Activated T-cell treated with anti-CD3 and anti-CD28 coated beads, Interleukin-2, amount 50 U/mL, for 72 hours (primary cell): ENCODE data around the gene THSD4. TPM values are rescaled to one million over a fixed set of nuclear protein-coding genes. Genes with fewer than 3 reads are reported as not detected.

Source experiments
- ATAC-seq, 2 donors: fragments of 150-1000 bp; cut with Tn5 transposase; replicated peaks in 1 of 2; 2 replicates each; pipeline ENCODE4 v1.10.0; 2021; ENCODE audit warnings: moderate library complexity in 2 of 2, mild to moderate bottlenecking in 1 of 2
- DNase-seq, 2 donors: peaks; one replicate each; pipeline ENCODE4 v3.0.0; 2021 to 2022; ENCODE audit warnings: mixed read lengths in 1 of 2
- H3K27ac Mint-ChIP-seq: one replicate; pipeline ENCODE4 v1.8.0; 2022; ENCODE audit warnings: mild to moderate bottlenecking, moderate library complexity, mixed read lengths
- H3K27me3 Mint-ChIP-seq: one replicate; pipeline ENCODE4 v1.8.0; 2022; ENCODE audit warnings: low read depth, mixed read lengths
- H3K36me3 Mint-ChIP-seq, 2 donors: one replicate each; pipeline ENCODE4 v1.8.0; 2022; ENCODE audit warnings: mixed read lengths in 2 of 2, mild to moderate bottlenecking in 1 of 2; ENCODE audit not compliant: insufficient read depth in 2 of 2
- H3K4me1 Mint-ChIP-seq: one replicate; pipeline ENCODE4 v1.8.0; 2022; ENCODE audit warnings: low read depth, mixed read lengths
- H3K4me3 Mint-ChIP-seq, 2 donors: one replicate each; pipeline ENCODE4 v1.8.0; 2022; ENCODE audit warnings: mild to moderate bottlenecking in 2 of 2, mixed read lengths in 2 of 2, moderate library complexity in 2 of 2
- H3K9me3 Mint-ChIP-seq, 2 donors: one replicate each; pipeline ENCODE4 v1.8.0; 2022; ENCODE audit warnings: mixed read lengths in 2 of 2
- total RNA-seq, 2 donors: library from RNA; stranded (reverse); gene quantifications; one replicate each; pipeline ENCODE4 v1.2.3, GENCODE V29; 2022

Gene THSD4
- total RNA-seq, 2 donors from 2014 or later = not detected

GRCh38 chr15:71809346-71809745 lies 694.1 kb downstream of the THSD4 start:
- Mint-ChIP-seq H3K27ac (no peak overlapping the region), H3K9me3 (no peaks in the 10 kb centered on the region), H3K4me3 (no peak overlapping the region), H3K4me1 (no peaks in the 10 kb centered on the region), H3K27me3 (no peaks in the 10 kb centered on the region), H3K36me3 (no peaks in the 10 kb centered on the region)
- ATAC-seq = no peak
- DNase-seq = no peak

- no peaks in the 10 kb centered on the region for H3K4me1 Mint-ChIP-seq
- H3K9me3 Mint-ChIP-seq = no peaks in the 10 kb centered on the region
- DNase-seq = no peak
- H3K4me3 Mint-ChIP-seq = no peak within 1 kb of the TSS
- H3K36me3 Mint-ChIP-seq = no peaks in the 10 kb centered on the region
- no peak for ATAC-seq
- H3K27ac Mint-ChIP-seq = peak within 1 kb of the TSS; percentile 42
- no peaks in the 10 kb centered on the region for H3K27me3 Mint-ChIP-seq
Observed at GRCh38 chr15:71810256-71811035, 695.2 kb downstream of the THSD4 start, which contains the start of gene NR2E3. Gene NR2E3, plus strand, starts transcription at chr15:71810554. Its CDS starts 190 bp downstream, at chr15:71810744.

GRCh38 chr15:71811036-71811736 lies 695.9 kb downstream of the THSD4 start:
- DNase-seq (no peak), ATAC-seq (no peak)
- no peaks in the 10 kb centered on the region for H3K36me3 Mint-ChIP-seq
- peak overlapping the region; percentile 42 for H3K27ac Mint-ChIP-seq
- no peaks in the 10 kb centered on the region for H3K27me3 Mint-ChIP-seq
- H3K4me3 Mint-ChIP-seq = no peak overlapping the region
- H3K9me3 Mint-ChIP-seq = no peaks in the 10 kb centered on the region
- no peaks in the 10 kb centered on the region for H3K4me1 Mint-ChIP-seq

- ATAC-seq = no peak
- no peaks in the 10 kb centered on the region for H3K9me3 Mint-ChIP-seq
- H3K4me1 Mint-ChIP-seq = no peaks in the 10 kb centered on the region
- no peak overlapping the region for H3K27ac Mint-ChIP-seq
- DNase-seq = no peak
- H3K36me3 Mint-ChIP-seq = no peaks in the 10 kb centered on the region
- H3K27me3 Mint-ChIP-seq = no peaks in the 10 kb centered on the region
- no peak overlapping the region for H3K4me3 Mint-ChIP-seq
Observed at GRCh38 chr15:71811752-71812735, 696.8 kb downstream of the THSD4 start.

DNA sequence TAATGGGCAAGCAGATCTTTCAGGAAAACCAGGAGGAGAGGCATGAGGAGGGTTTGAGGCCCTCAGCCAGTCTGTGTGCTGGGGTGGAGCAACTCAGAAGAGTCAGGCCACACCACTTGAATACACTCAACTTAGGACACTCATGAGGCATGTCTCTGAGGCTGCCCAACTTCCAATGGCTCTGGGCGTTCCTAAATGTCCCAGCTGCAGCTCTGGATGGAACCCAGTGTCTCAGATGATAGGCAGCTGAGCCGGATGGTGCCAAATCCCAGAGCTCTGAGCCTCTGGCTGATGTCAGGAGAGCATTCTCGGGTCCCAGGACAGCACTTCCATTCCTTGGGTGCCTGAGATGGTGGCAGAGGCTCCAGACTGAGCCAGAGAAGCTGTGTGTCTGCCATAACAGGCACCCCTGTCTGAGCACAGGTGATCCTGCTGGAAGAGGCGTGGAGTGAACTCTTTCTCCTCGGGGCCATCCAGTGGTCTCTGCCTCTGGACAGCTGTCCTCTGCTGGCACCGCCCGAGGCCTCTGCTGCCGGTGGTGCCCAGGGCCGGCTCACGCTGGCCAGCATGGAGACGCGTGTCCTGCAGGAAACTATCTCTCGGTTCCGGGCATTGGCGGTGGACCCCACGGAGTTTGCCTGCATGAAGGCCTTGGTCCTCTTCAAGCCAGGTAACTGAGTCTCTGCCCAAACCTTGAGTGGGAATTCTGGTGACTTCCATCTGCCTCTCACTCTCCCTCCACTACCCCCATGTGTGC lies 697.9 kb downstream of the THSD4 start:
- Mint-ChIP-seq H3K4me1 (no peaks in the 10 kb centered on the region), H3K36me3 (peaks cover 0 to 3% of the 10 kb centered on the region in 2 donors), H3K9me3 (no peaks in the 10 kb centered on the region), H3K27ac (no peak overlapping the region), H3K27me3 (no peaks in the 10 kb centered on the region), H3K4me3 (no peak overlapping the region)
- ATAC-seq = no peak
- no peak for DNase-seq

GRCh38 chr15:71813723-71814470 lies 698.6 kb downstream of the THSD4 start:
- H3K27ac Mint-ChIP-seq = no peak overlapping the region
- H3K27me3 Mint-ChIP-seq = no peaks in the 10 kb centered on the region
- H3K9me3 Mint-ChIP-seq = peaks cover 2 to 3% of the 10 kb centered on the region in 2 donors
- ATAC-seq (peak in 1 of 2 donors; percentile 21), DNase-seq (no peak)
- H3K4me3 Mint-ChIP-seq = no peak overlapping the region
- H3K36me3 Mint-ChIP-seq = peaks cover under 1 to 5% of the 10 kb centered on the region in 2 donors
- H3K4me1 Mint-ChIP-seq = no peaks in the 10 kb centered on the region

- no peaks in the 10 kb centered on the region for H3K27me3 Mint-ChIP-seq
- H3K27ac Mint-ChIP-seq = no peak overlapping the region
- no peak overlapping the region for H3K4me3 Mint-ChIP-seq
- H3K4me1 Mint-ChIP-seq = no peaks in the 10 kb centered on the region
- no peak for DNase-seq
- ATAC-seq = no peak
- H3K36me3 Mint-ChIP-seq = peaks cover 4 to 5% of the 10 kb centered on the region in 2 donors
- H3K9me3 Mint-ChIP-seq = peaks cover 3 to 5% of the 10 kb centered on the region in 2 donors
Observed at GRCh38 chr15:71815301-71815700, 700.0 kb downstream of the THSD4 start.

DNA sequence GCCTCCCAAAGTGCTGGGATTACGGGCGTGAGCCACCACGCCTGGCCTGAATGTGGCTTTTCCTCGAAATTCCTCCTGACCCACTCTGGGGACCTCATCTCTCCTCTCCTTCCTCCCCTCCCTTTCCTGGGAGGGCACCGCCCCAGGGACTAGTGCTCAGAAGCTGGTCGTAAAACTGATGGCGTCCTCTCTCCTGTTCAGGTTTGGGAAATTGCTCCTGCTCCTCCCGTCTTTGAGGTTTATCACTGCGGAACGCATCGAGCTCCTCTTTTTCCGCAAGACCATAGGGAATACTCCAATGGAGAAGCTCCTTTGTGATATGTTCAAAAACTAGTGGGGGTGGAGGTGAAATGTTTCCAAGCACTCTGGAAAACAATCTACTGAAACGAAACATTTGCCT lies 702.1 kb downstream of the THSD4 start:
- H3K4me1 Mint-ChIP-seq = no peaks in the 10 kb centered on the region
- no peaks in the 10 kb centered on the region for H3K27me3 Mint-ChIP-seq
- H3K36me3 Mint-ChIP-seq = peaks cover 4 to 5% of the 10 kb centered on the region in 2 donors
- DNase-seq (no peak), ATAC-seq (no peak)
- no peak overlapping the region for H3K4me3 Mint-ChIP-seq
- H3K27ac Mint-ChIP-seq = no peak overlapping the region
- peaks cover 3 to 5% of the 10 kb centered on the region in 2 donors for H3K9me3 Mint-ChIP-seq

DNA sequence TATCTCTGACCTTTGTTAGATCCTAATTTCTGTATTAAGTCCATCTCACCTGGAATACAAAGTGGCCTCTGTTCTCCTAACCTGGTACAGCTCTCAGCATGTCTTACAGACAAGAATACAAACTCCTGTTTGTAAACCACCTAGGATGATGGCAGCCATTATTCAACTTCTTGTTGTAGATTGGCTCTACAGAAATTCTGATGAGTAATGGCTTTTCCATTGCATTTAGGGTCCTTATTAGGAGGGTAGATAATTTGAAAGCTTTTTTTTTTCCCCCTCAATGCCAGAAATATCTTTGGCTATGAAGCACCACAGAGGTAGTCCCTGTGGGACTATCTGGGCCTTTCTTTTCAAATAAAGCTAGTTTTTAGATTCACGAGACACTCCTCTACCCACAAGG lies 704.9 kb downstream of the THSD4 start:
- Mint-ChIP-seq H3K27me3 (no peaks in the 10 kb centered on the region), H3K4me3 (no peak overlapping the region), H3K36me3 (peaks cover 9 to 17% of the 10 kb centered on the region in 2 donors), H3K9me3 (peaks cover 6 to 8% of the 10 kb centered on the region in 2 donors), H3K27ac (no peak overlapping the region), H3K4me1 (no peaks in the 10 kb centered on the region)
- DNase-seq (no peak), ATAC-seq (no peak)

DNA sequence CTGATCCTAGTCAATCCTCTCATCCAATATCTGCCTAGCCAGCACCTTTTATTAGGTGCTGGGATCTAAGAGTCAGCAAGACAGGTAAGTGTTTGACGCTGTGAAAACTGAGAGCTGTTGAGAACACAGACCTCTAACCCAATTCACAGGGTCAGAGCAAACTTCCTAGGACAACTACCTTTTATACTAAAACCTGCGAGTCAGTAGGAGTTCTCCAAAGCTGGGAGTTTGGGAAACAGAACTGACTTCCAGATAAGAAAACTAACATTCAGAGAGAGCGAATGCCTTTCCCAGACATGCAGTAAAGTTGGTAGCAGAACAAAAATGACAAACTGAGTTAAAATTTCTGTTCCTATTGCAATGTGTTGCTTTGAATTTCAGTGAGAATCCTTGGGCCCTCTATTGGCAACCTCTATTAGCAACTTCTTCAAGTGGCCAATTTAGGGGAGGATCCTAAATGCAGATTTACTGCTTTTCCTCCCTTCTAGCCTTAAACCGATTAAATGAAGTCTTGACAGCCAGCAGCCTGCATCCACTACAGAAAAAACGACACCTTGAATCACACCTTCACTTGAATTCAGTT lies 706.4 kb downstream of the THSD4 start:
- Mint-ChIP-seq H3K9me3 (peaks cover 6 to 8% of the 10 kb centered on the region in 2 donors), H3K4me3 (no peak overlapping the region), H3K27me3 (no peaks in the 10 kb centered on the region), H3K27ac (no peak overlapping the region), H3K36me3 (peaks cover 15 to 18% of the 10 kb centered on the region in 2 donors), H3K4me1 (no peaks in the 10 kb centered on the region)
- ATAC-seq (no peak), DNase-seq (no peak)

- H3K9me3 Mint-ChIP-seq = peaks cover 6 to 8% of the 10 kb centered on the region in 2 donors
- DNase-seq = no peak
- H3K36me3 Mint-ChIP-seq = peaks cover 18 to 22% of the 10 kb centered on the region in 2 donors
- H3K4me3 Mint-ChIP-seq = no peak overlapping the region
- H3K4me1 Mint-ChIP-seq = no peaks in the 10 kb centered on the region
- H3K27me3 Mint-ChIP-seq = no peaks in the 10 kb centered on the region
- ATAC-seq = no peak
- H3K27ac Mint-ChIP-seq = no peak overlapping the region
Observed at GRCh38 chr15:71822890-71823630, 707.8 kb downstream of the THSD4 start.
